ENCODE results near the gene SPTBN4.
A peak's percentile ranks its signal among the peaks of the same experiment; 100 is the strongest.
"Not testable (repeated sequence)": the region's sequence is repeated elsewhere in the genome, so short reads cannot be mapped to it uniquely, and the experiment has no call there.

The SPTBN4 gene

GRCh38 chr19:40442328-40443130 is 24.3 kb upstream of the SPTBN4 start:
- no peak for DNase-seq

- peak; percentile 100 for DNase-seq
These were observed 23.4 kb upstream of the SPTBN4 start for GRCh38 chr19:40443131-40443999.

- DNase-seq, result peak; percentile 95 to 96
These were observed 22.6 kb upstream of the SPTBN4 start, which contains the start of gene SERTAD3 for GRCh38 chr19:40444000-40444824. Gene SERTAD3, minus strand, starts transcription at chr19:40444335. Its CDS starts 2,255 bp downstream, at chr19:40442080.

DNA sequence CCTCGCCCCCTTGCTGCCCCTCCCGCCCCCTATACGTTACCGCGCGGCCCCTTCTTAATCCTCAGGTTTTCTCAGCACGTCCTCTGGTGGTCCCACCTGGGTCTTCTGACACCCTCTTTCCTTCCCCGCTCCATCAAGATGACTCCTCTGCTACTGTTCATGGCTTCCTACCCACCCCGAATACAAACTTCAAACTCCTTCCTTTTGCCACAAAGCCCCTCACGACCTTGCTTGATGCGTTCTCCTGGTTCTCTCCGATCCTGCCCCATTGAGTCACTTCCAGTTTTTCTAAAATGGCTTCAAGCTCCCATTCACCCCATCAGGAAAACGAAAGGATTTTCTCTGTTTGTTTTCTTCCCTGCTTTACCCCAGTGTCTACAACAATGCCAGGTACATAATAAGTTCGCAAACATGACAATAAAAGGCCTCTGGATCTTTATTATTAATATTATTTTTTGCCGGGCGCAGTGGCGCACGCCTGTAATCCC is 21.9 kb upstream of the SPTBN4 start:
- no peak for DNase-seq

GRCh38 chr19:40445780-40446262 is 21.0 kb upstream of the SPTBN4 start:
- DNase-seq, result no peak

DNA sequence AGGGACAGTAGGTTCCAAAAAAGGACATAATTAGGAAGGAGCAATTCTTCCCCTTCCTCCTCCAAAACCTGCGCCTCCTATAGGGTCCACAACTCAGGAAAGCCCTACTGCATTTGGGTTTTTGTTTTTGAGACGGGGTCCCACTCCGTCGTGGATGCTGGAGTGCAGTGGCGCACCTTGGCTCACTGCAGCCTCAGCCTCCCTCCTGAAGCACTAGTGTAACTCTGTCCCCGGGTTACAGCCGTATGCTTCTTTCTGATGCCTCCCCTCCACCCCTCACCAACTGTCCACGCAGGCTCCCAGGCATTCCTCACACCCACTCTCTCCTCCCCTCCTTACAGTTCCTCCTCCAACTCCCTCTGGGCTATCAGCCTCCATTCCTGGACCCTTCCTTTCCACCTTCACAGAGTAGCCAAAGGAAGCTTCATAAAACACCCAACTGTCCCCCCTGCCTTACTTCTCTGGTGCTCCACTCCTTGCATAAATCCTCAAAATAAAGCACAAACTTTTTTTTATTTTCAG is 20.5 kb upstream of the SPTBN4 start:
- no peak for DNase-seq

DNA sequence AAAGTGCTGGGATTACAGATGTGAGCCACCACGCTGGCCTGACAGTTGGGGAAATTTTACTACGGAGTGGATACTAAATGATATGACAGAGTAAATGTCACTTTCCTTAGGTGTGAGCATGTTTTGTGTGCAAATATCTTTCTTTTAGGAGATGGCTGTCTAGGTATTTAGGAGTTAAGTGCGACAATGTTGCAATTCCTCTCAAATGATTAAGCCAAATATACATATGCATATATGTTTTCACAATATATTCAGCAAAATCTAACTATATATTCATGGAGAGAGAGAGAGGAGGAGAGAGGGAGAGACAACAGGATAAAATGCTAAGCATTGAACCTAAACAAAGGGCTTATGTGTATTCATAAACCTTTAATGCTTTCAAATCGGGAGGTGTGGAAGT is 17.3 kb upstream of the SPTBN4 start:
- no peak for DNase-seq

- DNase-seq, result no peak
These were observed 16.1 kb upstream of the SPTBN4 start for GRCh38 chr19:40450664-40451063.

- no peak for DNase-seq
These were observed 14.8 kb upstream of the SPTBN4 start for GRCh38 chr19:40452016-40452415.

DNA sequence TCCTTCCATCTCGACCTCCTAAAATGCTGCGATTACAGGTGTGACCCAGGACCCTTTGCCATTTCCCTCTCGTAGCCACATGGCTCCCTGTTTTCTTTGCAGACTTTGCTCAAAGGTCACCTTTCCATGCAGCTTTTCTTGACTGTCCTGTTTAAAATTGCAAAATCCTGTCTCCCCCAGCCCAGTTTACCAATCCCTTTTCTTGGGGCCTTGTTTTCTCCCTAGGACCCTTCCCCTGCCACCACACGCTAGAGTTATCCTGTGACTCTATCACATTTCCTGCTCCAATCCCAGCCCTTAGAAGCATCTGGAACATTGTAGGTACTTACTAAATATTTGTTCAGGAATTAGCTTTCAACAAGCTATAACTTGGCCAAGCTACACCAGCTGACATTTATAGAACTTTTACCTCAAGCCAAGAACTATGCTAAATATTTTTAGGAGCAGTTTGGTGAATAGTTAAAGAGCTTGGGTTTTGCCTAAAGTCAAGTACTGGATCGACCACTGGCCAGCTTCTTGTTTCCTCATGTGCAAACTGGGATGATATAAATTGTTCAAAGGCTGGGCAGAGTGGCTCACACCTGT is 13.6 kb upstream of the SPTBN4 start:
- DNase-seq, result no peak

GRCh38 chr19:40453943-40454342 is 12.9 kb upstream of the SPTBN4 start:
- DNase-seq, result not testable (repeated sequence)

DNA sequence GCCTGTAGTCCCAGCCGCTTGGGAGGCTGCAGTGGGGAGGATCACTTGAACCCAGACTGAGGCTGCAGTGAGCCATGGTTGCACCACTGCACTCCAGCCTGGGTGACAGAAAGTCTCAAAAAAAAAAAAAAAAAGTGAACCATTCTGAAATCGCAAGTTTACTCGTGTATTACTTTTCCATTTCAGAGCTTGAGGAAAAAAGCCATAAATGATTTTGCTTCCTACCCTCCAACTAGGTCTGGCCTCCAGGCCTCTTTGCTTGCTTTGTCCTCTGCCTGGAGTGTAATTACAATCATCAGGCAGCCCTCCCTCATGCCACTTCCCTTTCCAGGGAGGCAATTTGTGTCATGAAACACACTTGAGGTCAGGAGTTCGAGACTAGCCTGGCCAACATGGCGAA is 9.8 kb upstream of the SPTBN4 start:
- DNase-seq, result no peak

- DNase-seq, result no peak
These were observed 8.7 kb upstream of the SPTBN4 start for GRCh38 chr19:40457953-40458596.

DNA sequence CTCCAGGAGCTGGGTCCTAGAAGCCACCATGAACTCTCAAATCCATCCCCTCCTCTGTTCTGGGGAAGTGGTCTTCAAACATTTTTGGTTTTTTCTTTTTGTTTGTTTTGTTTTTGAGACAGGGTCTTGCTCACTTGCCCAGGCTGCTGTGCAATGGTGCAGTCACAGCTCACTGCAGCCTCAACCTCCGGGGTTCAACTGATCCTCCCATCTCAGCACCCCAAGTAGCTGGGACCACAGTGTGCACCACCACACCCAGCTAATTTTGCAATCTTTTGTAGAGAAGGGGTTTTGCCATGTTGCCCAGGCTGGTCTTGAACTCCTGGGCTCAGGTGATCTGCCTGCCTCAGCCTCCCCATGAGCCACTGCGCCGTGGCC is 8.2 kb upstream of the SPTBN4 start:
- no peak for DNase-seq

GRCh38 chr19:40460185-40460584 is 6.6 kb upstream of the SPTBN4 start:
- no peak for DNase-seq

DNA sequence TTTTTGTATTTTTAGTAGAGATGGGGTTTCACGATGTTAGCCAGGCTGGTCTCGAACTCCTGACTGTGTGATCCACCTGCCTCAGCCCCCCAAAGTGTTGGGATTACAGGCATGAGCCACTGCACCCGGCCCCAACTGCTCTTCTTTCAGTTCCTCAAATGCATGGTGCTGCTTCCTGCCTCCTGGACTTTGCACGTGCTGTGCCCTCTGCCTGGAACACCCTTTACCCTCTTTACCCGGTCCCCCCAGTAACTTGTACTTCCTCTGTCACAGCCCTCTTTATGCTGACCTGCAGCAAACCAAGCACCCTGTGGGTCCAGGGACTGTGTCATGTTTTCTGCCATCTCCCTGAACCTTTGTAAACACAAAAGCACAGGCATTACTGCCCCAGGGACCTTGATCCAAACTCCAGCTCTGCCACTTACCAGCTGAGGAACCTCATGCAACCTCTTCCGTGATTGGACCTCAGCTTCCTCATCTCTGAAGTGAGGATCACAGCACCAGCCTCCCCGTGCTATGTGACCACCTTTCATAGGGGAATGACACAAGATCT is 5.1 kb upstream of the SPTBN4 start:
- DNase-seq, result peak in 1 of 2 donors; percentile 35

GRCh38 chr19:40463587-40464037 is 3.2 kb upstream of the SPTBN4 start:
- DNase-seq, result not testable (repeated sequence)

GRCh38 chr19:40464059-40465024 is 2.5 kb upstream of the SPTBN4 start:
- DNase-seq, result peak; percentile 74 to 77

- DNase-seq, result peak; percentile 42 to 48
These were observed 1.7 kb upstream of the SPTBN4 start for GRCh38 chr19:40465025-40465556.

Data from CD4-positive, alpha-beta T cell treated with Interleukin-4 for 1 hour (primary cell).